Activated CD8-positive, alpha-beta memory T cell treated with anti-CD3 and anti-CD28 coated beads, Interleukin-2, amount 50 U/mL, for 24 hours (primary cell): Measurements from ENCODE around the gene BRCA2.

Source experiments
- DNase-seq: peaks from one replicate; pipeline ENCODE4 v3.0.0-alpha.2; 2020; ENCODE audit errors: extremely low read depth

BRCA2 gene

DNA sequence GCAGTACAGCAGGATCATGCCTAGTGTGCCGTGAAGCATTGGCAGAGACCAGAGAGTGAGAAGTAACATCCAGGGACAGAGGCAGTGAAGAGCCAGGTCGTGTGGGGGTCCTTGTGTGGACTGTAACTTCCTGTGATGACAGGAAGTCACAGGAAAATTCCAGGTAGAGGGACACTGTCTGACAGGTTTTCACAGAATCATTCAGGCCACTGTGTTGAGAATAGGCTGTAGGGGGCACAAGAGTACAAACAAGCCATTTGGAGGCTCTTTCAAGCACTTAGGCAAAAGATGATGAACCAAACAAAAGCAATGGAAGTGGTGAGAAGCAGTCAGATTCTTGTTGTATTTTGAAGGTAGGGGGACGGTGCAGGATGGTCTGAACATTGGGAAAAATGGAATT is 66.2 kb downstream of the BRCA2 start:
- no peak for DNase-seq

DNA sequence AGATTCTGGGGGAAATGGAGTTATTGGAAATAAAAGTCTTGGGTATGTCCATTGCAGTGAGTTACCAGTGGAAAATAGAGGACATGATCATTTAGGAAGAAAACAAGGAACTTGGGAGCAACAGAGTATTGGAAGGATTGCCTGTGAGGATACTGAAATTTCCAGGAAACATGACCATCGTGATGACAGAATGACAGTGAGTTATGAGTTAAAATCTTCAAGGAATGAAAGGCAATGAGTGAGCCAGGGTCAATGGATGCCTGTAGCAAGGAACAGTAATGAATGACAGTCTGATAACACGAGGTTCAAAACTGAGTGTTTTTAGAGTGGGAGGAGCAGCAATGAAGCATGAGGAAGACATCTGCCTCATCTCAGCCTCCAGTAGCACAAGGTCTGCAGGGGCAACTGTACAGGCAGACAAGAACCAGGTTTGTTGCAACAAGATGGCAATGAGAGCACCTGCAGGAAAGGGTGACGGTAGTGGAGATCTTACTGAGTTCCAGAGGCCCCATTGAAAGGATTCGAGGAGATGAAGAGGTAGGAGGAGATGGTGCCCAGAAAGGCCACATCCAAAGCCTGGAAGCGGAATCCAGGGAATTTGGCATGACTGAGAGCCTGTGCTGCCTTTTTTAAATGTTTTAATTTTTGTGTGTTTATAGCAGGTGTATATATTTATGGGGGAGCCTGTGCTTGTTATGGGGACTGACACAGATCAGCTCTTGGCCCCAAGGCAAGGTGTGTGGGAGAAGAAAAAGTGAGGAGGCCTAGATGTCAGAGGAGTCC is 68.7 kb downstream of the BRCA2 start:
- DNase-seq = no peak

DNA sequence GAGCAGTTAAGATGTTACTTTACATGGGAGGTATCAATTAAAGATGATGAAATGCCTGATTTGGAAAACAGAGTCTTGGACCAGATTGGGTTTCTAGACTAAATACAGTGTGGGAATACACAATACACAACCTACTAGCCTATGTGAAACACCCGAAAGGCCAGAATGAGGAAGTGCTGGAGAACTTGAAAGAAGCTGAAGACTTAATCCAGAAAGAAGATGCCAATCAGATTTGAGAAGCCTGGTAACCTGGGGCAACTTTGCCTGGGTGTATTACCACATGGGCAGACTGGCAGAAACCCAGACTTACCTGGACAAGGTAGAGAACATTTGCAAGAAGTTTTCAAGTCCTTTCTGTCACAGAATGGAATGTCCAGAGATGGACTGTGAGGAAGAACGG is 69.4 kb downstream of the BRCA2 start:
- DNase-seq = no peak

DNA sequence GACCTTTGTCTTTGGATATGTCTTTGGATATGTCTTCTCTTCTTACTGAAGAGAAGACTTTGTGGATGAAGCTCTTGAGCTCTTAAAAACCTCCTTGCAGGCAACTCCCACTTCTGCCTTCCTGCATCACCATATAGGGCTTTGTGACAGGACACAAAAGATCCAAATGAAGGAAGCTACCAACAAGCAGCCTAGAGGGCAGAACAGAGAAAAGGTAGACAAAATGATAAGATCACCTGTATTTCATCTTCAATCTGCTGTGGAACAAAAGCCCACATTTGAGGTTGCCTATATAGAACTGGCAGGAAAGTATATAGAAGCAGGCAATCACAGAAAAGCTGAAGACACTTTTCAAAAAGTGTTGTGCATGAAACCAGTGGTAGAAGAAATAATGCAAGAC is 70.1 kb downstream of the BRCA2 start:
- DNase-seq = no peak

DNA sequence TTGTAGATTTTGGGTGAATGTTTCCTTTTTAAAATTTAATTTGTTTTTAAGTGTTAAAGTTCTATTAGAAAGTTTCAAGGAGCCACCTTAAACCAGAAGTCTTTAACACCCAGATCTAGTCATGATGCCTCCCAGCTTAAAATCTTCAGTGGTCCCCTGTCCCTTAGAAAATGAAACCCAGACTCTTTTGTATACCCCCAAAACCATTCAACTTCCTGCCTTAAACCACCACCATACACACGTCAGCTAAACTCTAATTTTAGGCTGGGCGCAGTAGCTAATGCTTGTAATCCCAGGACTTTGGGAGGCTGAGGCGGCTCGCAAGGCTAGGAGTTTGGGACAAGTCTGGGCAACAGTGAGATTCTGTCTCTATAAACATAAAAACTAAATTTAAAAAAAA is 74.7 kb downstream of the BRCA2 start:
- no peak for DNase-seq

DNA sequence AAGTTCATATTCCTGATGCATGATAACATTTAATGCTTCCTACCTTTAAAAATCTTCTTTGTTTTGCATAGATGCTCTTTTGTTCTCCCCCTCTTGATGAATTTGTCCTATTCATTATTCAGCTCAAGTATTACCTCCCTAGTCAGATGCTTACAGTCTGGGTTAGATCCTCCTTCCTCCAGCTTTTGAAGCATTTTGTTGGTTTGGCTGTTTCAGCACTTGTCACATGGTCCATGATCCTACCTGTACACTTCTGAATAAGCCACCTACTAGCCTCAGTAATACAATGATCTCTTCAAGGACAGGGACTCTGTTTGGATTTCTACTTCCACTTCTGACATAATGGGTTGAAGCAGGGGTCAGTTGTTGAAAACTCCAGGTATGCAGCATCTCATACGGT is 75.2 kb downstream of the BRCA2 start:
- DNase-seq = no peak

DNA sequence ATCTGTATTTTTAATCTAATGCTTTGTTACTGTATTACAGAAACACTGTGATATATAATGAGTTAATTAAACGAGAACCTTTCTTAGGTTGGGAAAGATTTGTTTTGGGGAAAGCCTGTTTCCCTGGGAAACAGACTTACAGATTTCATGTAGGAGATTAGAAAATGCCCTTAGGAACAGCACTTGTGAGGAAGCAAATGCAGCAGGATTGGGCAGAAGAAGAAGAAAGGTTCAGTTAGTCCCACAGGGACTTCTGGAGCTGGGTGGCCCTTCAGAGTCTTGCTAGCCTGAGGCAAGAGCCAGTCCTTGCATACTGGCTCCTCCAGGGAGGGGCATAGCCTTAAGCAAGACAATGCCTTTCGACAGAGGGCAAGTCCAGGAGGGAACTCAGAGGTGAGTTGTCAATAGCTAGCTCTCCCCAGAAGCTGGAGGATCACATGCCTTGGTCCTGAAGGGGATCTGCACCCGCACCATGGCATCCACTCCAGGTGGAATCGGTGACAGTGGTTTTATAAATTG is 75.9 kb downstream of the BRCA2 start:
- no peak for DNase-seq

DNA sequence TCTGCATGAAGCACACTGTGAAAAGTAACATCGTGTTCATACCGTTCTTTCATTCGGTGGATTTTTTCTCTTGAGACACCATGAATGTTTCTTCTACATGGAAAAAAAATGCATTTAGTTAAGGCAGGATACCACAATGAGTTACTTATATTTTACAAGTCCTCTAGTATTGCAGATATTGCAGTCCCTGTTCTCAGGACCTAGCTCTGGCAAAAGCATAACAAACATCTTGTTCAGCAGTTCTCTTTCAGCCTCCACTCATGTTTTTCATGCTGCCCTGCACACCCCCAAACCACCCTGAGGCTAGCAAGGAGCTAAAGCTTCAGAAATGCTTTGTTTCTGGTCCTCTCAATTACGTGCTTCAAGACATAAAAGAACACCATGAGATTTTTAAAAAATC is 87.8 kb downstream of the BRCA2 start:
- DNase-seq = no peak

DNA sequence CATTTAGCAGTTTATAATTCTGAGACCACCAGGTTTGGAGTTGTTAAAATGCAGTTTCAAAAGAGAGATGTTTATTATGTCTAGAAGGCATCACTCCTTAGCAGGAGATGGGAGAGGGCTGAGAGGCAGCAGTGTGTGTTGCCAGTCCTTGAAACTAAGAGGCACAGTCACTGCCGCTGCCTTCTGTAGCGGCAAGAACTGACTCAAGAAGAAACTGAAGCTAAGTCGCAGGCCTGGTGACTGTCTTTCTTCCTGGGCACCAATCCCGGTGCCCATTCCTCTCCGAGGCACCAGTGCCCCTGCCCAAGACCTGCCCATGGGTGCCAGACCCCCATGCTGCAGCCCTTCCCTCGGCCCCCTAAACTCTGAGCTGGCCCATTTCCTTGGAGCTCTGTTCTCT is 92.5 kb downstream of the BRCA2 start:
- DNase-seq = no peak

DNA sequence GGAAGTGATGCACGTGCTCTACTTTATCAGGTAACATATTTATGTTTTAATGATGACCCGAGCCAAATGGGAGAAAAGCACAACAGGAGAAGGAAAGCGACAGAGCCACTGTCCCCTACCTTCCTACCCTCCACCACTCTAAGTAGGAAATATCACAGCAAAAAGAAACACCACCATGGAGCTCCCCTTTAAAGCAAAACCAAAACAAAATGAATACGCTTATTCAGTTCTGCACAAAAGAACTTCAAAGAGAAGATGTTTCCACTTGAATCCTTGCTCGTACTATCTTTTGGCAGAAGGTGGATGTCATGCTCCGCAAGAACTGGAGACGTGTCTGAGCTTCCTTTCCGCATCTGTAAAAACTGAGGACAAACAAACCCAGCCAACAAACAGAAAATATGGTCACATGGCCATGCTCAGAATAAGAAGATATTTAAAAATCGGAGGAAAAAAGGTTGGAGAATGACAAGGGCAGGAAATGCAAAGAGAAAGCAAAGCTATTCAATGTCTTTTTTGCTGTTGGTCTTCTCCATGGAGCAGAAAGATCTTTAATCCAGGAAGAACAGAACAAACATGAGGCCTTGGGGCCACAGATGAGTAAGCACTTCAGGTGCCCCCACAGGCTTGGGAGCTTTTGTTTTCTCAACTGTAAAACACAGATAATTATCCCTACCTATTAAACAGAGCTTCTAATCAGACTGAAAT is 93.1 kb downstream of the BRCA2 start:
- DNase-seq = no peak

DNA sequence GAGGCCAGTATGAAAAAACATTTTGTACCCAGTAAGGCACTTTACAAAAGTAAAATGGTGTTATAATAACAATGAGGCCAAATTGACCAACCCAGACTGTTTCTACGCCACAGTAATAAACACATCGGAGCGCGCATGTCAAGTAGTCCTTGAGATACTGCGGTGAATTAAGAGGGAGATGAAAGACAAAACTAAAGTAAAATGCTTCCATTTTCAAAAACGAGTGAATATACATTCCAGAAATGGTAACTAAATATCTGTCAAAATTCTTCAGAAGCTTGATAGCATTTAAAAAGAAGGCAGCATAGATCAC is 93.6 kb downstream of the BRCA2 start:
- no peak for DNase-seq

DNA sequence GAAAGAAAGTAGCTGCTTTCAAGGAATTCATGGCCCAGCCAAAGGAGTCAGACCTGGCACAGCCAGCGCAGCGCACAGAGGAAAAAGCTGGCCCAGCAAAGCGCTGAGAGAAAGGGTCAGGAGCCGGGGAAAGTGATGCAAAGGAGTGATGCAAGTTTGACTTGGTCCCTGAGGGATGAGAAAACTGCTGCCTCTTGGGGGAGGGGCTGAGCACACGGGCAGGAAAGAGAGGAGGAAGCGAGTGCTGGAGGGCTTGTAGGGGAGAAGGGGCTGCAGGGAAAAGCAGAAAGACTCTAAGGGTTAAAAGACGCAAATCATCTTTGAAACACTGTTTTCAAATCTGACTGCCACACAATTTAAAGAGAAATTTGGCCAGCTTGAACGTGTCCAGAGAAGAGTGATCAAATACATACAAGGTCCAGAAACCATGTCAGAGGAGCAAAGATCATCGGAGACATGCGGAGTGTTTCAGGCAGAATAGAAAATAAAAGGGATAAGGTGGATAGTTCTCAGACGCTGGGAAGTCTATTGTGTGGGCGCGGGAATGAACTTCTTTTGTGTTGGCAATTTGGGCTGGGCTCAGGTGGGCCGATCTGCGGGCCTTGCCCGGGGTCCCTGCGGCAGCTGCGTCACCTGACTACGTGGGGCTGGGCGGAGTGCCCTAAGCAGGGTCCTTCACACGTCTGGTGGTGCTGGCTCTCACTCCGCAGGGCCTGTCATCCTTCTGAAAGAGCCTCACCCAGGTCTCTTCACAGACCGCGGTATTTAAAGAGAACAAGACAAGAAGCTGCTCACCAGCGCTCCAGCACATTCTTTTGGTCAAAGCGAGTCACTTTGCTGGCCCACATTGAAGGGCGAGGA is 94.5 kb downstream of the BRCA2 start:
- DNase-seq = no peak

DNA sequence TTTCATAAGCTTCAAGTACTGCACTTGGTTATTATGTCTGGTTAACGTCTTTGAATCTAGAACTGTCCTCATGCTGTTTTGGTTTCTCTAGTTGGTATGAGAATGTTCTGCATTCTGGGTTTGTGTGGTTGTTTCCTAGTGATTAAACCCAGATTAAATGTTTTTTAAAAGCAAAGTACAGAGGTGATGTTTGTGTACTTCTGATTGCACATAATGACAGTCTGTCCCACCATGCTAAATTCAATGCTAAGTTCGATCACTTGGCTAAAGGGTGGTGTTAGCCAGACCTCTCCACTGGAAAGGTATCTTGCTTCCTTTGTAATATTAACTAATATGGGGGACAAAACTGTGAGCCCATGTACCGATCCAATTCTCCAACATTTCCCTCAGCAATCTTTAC is 98.0 kb downstream of the BRCA2 start:
- no peak for DNase-seq

DNA sequence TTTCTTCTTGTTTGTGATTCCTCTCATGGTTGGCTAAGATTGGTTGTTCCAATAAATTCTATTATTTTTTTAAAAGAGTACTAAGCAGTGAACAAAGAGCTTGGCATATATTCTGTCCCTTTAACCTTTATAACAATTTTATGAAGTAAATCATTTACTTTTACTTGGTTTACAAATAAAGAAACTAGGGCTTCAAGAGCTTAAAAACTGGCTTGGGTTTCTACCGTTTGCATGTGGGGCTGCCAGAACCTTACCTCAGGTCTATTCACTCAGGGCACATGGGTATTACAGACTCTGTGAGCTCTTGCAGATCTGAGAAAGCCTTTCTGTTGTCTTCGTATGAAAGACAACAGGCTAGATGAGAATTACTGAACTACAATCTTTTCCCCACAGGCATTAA is 99.3 kb downstream of the BRCA2 start:
- DNase-seq = no peak

DNA sequence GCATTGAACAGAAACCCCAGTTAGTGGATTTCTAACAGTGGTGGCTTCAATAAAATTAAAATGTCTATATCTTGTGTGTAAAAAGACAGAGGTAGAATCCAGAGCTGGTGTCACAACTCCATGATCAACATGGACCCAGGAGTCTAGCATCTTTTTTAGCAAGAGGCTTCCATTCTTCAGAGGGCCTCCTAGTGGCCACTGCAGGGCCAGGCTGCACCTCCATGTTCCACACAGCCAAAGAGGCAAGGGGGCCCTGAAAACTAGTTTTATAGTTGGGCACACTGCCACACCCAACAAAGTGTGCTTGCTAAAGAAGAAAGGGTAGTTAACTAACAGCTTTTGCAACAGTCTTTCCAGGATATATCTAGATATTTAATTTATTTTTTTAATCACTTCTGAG is 99.7 kb downstream of the BRCA2 start:
- no peak for DNase-seq

DNA sequence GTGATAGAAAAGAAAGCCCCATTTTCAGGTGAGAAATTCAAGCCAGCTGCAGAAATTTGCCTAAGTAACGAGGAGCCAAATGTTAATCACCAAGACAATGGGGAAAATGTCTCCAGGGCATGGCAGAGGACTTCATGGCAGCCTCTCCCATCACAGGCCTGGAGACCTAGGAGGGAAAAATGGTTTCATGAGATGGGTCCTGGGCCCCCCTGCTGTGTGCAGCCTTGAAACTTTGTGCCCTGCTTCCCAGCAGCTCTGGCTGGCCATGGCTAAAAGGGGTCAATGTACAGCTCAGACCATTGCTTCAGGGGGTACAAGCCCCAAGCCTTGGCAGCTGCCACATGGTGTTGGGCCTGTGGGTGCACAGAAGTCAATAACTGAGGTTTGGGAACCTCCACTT is 102.7 kb downstream of the BRCA2 start:
- no peak for DNase-seq

DNA sequence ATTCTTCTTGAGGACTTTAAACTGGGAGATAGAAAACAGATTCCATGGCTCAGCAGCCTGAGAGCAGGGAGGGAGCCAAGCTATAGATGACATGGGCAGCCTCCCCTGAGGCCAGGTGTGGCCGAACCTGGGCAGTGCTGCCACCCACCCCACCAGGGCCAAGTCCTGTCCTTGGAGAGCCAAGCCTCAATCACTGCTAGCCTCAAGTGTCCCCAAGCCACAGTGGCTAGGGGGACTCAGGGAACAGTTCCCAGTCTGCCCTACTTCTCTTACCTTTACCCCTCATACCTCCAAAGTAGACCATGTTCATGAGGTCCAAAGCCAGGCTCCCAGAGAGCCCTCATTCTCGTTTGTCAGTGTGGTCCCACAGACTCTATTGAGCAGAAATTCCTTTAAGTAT is 104.6 kb downstream of the BRCA2 start:
- no peak for DNase-seq

DNA sequence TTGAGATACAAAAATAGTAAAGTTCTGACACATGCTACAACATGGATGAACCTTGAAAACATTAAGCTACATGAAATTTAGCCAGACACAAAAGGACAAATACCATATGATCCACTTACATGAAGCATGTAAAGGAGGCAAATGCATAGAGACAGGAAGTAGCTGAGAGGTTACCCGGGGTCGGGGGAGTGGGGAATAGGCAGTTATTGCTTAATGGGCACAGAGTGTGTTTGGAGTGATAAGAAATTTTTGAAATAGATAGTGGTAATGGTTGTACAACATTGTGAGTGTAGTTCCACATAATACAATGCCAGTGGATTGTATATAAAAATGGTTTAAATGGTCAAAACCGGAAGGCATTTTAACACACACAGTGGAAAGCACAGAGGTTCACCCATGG is 108.3 kb downstream of the BRCA2 start:
- DNase-seq = no peak

DNA sequence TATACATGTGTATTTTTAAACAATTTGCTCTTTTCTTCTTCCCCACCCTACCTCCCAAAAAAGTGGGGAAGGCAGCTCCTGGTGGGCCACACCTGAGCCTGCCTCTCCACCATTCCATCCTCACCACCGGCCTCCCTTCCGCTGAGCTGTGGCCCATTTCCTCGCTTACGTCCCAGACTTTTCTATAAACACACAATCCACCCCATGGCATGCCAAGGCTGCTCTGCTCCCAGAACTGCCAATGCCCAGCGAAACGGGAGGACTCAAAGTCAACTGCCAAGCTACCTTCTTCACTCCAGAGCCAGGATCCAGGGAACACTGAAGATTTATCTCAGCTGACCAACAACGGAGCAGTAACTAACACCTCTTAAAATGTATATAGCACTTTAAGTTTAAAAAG is 109.8 kb downstream of the BRCA2 start:
- no peak for DNase-seq

DNA sequence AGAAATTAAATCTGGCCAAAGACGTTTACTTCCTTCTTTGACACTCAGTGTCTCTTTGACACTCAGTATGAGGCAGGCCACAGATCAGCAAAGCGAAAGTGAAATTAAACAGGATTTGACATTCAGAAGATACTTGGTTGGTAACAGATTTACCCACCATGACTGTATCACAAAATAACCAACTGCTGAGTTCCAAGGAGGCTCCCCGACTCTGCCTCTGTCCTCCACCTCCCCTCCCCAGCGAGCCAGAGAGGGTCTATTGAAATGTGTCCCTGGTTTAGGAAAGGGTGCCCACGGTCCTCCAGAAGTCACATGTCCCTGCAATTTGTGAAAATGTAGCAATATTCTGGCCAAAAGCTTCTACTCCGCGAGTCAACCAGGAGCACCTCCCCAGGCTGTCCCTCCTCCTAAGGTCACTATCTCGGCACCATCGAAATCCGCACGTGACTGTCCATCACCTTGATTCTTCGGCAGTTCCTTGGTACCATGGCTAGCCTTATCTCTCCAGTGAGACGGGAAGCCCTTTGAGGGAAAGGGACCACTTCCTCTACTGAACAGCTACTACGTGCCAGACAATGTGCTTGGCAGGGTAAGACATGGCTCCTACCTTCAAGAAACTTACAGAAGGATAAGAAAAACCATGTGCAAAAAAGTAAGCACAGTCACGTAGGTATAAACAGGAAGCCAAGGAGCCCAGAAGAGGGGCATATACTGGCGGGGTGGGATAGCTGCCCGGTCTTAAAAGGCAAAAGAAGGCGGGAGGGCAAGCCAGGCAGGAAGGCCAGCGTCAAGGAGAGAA is 111.1 kb downstream of the BRCA2 start:
- DNase-seq = peak; percentile 7

DNA sequence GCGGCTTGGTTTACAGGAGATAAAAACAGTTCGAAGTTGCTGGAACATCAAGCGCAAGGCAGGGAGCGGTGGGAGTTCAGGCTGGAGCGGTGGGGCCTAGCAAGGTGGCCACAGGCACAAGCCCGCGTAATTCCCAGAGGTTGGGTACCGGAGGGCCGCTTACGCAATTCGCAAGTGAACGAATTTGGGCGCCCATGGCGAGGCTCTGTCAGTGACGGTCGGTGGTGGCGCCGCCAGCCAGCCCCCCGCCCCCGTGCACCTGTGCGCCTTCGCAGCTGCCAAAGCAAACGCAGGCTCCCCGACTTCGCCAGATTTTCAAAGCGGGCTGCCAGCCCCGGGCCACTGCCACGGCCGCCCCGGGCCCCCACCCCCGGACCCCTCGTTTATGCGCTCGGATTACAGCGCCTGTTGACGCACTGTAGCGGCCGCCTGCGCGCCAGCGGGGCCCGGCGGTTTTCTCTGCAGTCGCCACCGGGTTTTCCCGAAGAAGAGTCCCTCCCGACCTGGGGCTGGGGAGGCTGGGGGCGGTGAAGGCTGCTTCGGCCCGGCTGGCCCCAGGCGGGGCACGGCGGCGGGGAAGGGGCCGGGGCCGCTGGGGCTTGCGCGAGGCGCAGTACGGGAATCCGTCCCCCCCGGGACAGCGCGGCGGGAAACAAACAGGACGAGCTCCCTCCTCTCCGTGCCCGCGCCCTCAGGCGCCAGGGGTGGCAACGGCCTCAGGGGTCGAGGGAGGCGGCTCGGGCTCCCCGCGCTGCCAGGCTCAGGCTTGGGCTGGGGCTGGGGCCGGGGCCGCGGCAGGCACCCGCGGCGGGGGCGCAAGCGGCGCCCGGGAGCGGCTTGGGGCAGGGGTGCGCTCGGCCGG is 111.9 kb downstream of the BRCA2 start:
- peak; percentile 12 for DNase-seq
